CD4-positive, alpha-beta T cell treated with Interleukin-15 for 1 hour (primary cell): ENCODE measurements around the gene TADA2B.
"Not testable (repeated sequence)": the region's sequence is repeated elsewhere in the genome, so short reads cannot be mapped to it uniquely, and the experiment has no call there.

Experiments used
- DNase-seq: peaks from one replicate; pipeline ENCODE4 v3.0.0-alpha.2; 2020

TADA2B gene

DNA sequence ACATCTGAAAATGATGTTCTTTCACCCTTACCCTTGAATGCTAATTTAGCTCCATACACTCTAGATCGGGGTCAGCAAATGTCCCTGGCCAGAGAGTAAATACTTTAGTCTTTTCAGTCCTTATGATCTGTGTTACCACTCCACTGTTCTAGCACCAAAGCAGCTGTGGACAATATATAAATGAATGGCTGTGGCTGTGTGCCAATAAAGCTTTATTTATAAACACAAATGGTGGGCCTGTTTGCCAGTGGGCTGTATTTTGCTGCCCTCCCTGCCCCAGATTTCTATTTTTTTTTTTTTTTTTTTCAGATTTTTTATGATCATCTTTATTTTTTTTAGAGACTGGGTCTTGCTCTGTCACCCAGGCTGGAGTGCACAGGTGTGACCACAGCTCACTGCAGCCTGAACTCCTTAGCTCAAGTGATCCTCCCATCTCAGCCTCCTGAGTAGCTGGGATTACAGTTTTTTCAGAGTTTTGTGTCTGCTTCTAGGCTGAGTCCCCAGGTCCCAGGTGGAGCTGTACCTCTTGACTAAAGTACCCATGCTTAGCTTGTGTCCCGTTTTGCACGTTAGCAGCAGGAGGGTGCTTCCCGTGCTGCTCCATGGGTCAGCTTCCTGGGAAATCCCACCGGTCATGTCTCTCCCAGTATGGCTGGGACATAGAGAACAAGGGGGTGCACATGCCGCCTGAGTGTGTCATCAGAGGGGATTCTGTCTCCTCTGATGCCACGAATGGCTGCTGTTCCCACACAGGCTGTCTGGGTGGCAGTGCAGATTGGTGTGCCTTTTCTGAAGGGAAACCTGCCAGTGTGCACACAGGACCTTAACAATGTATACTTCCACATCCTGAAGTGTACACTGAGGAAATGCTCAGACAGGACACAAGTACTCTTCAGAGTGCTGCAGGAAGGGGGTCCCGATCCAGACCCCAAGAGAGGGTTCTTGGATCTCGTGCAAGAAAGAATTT lies 40.7 kb downstream of the TADA2B start:
- DNase-seq: no peak

DNA sequence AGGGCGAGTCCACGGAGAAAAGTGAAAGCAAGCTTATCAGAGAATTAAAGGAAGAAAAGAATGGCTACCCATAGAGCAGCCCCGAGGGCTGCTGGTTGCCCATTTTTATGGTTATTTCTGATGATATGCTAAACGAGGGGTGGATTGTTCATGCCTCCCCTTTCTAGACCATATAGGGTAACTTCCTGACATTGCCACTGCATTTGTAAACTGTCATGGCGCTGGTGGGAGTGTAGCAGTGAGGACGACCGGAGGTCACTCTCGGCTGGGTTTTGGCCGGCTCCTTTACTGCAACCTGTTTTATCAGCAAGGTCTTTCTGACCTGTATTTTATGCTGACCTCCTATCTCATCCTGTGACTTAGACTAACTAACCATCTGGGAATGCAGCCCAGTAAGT lies 41.4 kb downstream of the TADA2B start:
- not testable (repeated sequence) for DNase-seq

DNA sequence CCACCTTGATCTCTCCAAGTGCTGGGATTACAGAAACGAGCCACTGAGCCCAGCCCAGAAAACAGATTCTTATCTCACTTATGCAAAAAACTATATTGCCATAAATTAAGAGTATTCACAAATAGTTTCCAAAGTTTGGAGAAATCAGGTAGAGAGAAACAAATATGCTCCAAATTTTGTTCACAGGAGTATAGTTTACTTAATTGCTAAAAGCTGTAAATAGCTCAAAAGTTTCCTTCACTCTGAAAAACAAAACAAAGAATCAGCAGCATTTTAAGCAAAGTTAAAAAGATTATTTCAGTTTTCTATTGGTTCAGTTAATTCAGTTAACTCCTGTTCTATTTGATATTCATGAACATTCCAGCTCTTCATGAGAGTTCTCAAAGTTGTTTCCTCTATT lies 43.2 kb downstream of the TADA2B start:
- DNase-seq: no peak

DNA sequence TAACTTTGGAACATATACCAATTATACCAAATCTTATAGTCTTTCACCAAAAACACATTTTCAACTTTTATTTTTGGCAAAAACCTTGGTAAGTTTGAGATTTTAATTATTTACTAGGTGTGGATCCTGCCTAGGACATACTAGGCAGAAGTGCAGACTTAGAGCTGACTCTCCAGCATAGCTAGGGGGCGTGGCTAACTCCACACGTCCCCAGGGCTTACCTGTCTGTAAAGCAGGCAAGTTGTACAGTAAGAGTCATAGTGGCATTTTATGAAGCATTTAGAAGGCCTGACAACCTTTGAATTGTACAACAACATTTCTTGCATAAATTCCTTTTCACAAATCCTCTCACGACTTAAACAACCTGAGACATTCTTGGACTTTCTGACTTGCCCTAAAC lies 43.9 kb downstream of the TADA2B start:
- no peak for DNase-seq

DNA sequence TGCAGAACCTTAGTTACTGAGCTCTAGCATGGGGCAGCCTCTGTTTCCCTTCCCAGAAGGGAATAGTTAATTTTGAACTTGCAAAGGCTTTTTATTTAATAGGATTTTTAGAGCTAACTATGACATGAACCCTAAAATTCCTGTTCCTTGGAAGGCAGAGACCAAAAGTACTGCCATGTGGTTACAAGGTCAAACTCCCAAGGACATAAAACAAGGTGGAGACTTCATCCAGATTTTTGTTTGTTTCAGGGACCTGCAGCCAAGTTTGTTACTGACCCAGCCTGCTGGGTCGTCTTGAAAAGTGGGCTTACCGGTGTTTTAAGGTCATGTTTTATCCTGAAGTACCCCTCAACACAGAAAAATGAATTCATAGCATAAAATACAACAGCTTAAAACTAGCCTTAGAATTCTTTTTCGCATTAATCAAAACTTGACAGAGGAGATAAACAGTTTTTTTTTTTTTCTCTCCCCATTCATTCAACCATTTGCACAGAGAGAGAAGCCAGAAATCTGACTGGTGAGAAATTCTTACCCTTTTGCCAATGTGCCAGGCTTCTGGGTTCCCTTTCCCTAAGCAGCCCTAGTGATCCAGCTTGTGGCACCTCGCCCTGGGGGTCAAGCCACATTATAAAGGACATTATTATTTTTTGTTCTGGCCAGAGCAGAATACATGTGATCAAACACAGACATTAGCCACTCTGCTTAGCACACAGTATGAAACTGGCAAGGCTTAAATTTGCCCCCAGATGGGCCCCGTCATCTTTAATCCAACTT lies 46.2 kb downstream of the TADA2B start:
- DNase-seq: no peak

DNA sequence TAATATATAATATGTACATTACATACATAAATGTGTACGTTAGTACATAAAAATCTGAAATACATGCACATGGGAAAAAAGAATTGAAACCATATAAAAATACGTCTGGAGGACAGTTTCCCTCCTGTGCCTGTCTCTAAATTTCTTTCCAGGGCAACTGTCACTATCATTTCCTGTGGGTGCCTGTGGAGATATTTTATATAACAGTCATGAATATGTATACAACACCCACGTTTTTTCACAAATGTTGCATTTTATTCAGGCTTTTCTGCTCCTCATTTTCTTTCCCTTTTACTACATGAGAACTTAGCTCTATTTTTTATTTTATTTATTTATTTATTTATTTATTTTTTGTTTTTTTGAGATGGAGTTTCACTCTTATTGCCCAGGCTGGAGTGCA lies 48.9 kb downstream of the TADA2B start:
- no peak for DNase-seq

DNA sequence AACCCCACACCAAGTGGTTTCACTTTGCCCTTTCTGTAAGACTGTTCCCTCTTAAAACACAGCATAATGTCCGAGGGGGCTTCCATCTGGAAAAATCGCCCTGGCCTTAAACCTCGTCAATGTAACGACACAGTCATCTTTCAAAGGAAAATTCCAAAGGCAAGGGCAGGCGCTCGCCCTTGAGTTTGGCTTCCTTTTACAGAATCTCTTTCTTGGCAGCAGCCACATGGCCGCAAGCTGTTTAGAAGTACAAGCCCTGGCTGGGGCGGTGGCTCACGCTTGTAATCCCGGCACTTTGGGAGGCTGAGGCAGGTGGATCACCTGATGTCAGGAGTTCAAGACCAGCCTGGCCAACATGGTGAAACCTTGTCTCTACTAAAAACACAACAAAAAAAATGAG lies 51.7 kb downstream of the TADA2B start:
- no peak for DNase-seq

DNA sequence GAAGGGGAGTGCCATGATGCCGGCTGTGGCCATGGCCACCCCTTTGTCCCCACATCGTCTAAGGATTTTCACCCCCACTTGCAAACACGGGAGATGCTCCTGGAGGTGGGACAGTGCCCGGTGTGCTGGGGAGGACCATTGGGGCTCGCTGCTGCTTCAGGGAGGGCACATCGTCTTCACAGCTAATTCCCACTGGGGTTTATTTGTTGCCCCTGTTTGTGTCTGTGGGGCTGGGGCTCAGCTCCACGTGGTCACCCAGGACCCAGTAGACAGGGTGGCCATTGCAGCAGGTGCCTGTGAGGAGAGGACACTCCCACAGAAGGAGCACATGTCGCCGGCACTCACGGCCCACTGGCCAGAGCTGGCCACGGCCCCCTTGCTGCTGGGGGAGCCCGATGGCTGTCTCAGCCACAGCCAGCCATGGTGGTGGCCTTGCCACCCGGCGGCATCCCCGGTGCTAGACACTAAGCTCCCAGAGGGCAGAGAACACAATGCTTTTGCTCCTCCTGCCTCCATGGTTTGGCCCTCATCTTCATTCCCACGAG lies 52.5 kb downstream of the TADA2B start:
- DNase-seq: no peak

DNA sequence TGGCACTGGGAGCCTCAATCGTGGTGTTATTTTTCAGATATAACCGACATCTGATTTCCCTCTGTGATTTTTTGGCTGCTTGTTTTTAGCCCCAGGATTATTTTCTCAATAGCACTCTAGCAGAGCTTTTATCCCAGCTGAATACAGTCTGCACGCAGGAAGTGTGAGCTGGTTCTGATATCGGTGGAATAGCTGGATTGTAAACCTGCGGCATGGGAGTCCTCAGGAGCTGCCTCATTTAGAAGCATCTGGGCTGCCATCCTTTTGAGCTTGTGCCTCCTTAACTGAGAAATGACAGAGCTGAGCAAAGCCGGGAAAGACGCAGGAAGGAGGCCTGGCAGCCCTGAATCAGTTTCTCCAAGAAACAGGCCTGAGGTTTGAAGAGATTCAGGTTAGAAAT lies 53.1 kb downstream of the TADA2B start:
- DNase-seq: no peak

DNA sequence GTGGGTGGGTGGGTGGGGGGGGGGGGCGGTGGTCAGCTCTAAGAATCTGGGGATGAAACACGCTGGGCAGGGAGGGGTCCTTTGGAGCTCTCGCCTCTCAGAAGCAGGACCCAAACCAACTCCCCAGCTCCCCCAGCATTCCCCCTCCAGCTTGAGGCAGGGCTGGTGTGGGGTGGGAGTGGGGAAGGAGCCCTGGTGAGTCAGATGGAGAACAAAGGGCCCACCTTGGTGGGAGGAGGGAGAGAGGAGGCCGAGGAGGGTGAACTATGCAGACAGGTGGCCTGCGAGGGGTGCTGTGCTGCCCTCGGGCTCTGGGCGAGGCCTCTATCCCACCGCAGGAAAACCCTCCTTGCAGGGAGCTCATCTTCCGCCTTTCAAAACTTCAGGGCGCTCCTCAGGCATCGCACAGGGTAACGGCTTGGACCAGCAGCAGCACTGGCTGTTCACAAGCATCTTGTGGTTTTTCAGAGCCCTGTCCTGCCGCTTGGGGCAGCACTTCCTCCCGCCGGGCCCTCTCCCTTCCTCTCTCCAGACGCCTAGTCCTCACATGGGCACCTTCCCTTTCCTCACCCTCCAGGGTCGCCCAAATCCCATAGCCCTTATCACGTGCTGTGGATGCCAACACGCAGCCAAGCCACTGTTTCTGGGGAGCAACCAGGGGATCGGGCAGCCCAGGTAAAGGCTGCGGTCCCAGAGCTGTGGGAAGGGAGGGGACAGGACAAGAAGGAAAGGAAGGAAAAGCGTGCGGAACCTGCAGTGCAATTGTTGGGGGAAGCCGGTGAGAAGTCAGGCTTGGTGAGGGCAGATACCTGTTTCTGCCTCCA lies 58.7 kb downstream of the TADA2B start:
- DNase-seq: peak; percentile 55

DNA sequence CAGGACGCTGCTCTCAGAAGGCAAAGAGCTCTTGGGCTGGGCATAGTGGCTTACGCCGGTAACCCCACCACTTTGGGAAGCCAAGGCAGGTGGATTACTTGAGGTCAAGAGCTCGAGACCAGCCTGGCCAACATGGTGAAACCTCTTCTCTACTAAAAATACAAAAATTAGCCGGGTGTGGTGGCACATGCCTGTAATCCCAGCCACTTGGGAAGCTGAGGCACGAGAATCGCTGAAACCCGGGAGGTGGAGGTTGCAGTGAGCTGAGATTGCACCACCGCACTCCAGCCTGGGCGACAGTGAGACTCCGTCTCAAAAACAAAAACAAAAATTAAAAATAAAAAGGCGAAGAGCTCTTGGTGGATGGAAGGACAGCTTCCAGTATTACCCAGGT lies 59.3 kb downstream of the TADA2B start:
- not testable (repeated sequence) for DNase-seq

DNA sequence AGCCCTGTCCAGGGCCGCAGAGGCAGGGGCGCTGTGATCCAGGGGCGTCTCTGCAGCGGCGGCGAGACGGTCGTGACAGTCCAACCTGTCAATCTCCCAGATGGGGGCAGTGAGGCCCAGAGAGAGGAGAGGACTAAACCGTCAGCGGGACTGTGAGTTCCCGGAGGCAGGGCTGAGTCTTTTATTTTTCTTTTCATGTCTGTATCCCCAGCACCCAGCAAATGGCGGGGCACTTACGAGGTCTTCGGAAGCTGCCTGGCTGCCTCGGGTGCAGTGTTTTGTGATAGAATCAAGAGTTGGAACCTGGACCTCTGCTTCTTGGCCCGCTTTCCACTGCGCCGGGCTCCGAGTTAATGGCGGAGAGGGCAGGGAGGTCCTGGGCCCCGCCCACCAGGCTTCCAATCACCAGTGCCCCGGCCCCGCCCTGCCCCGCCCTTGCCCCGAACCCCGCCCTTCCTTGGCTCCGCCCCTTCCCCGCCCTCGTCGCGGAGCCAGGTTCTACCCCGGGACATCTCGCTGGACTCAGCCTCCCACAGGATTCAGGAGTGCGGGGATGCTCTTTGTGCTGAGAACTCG lies 59.9 kb downstream of the TADA2B start:
- DNase-seq: peak; percentile 82

DNA sequence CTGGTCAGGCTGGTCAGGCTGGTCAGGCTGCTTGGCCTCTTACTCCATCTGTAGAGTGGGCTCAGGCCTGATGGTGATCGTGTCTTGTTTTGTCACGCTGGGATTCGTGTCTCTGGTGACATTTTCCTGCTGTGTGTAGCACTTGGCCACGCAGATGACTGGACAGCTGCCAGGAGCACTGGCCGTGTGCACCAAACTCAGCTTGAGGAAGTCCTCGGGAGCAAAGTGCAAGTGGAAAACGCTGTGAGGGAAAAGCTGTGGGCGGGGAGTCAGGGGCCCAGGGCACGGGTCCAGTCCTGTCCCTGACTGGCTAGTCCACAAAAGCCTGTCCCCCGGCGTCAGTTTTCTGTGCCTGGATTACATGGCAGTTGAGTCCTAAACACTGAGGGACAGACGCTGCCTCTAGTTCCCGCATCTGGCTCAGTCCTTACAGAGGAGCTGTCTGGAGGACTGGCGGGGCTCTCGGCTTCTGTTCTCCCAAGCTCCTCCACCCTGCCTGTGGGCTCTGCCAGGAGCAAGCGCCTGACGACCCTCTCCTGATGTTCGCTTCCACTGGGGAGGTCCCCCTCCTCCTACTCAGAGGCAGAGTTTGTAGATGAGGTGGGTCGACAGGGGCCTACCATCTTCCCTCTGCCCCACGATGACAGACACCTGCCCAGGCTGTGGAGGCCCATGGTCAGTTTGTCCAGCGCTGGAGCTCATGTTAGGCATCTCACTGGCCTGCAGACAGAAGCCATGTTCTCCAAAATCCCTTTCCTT lies 60.6 kb downstream of the TADA2B start:
- peak; percentile 25 for DNase-seq

DNA sequence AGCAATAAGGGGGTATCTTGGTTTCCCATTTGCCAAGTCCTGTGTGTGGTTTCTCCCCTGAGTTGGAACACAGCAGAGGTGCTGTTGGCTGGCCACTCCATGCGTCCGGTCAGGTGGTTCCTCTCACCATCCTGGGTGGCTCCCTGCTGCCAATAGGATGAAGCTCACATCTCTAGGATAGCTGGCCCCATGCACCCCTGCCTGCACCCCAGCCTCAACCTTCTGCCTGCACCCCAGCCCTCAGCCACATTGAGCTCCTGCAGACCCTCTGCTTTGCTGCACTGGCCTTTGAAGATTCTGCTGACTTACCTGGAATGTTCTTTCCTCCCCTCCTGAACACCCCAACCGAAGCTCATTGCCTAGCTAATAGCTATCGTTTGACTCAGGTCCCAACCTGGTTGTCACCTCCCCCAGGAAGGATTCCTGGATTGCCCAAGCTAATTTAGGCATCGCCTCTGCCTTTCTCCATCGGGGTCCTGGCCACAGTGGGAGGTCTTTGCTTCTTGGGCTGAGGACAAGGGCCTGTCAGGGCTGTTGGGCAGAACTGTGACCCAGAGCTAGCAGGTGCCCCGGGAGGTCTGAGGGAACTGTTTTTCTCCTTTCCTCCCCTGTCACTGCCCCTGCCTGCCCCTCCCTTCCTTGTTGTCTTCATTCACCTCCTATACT lies 61.3 kb downstream of the TADA2B start:
- no peak for DNase-seq

DNA sequence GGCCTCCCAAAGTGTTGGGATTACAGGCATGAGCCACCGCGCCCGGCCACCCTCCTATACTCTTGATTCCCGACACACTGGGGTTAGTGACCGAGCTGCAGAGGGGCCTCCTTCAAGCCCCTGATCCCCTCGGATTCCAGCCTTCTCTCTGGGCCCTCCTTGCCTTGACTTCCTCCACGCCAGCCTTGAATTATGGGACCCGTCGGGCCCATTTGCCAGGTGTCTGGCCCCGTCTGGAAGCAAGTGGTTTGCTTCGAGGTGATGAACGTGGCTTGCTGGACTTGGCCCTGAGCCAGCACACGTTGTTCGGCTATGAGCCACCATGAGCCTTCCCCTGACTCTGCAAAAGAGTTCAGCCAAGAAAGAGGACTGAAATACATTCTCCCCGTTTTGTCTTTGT lies 62.1 kb downstream of the TADA2B start:
- DNase-seq: no peak

DNA sequence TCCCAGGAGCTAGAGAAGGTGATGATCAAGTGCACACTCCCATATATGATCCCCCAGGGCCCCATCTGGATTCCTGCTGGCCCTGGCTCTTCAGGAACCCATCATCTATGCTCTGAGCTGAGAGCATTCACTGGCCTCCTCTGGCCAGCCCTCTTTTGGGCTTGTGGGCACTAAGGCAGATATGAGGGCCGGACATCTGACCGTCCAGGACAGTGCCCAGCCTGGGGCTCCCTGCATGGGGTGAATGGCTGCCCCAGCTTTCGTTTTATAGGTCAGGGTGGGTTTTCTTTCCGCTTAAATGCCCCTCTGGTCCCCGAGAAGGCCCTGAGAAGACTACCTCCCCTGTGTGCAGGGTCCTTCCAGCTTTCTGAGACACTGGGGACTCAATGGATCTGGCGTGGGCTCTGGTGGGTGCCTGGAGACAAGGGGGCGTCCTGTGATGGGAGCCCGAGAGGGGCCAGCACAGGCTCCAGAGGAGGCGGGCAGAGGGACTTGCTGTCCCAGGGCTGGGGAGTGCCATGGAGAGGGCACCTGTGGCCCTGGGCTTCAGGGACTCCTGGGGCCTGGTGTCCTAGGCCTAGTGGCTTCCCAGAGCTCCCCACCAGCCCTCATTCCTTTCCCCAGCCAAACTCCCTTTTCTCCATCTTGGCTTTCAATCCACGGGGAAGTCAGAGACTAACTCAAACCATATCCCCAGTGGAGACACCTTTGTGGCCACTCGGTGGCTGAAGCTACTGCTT lies 64.2 kb downstream of the TADA2B start:
- DNase-seq: no peak
